SKM-1 (cell line): ENCODE results near the gene ANKRD33B.

Experiments
- DNase-seq: peaks from one replicate; lab custom pipeline; 2025; ENCODE audit not compliant: unreplicated experiment; lab: John Stamatoyannopoulos, UW

The ANKRD33B gene

DNA sequence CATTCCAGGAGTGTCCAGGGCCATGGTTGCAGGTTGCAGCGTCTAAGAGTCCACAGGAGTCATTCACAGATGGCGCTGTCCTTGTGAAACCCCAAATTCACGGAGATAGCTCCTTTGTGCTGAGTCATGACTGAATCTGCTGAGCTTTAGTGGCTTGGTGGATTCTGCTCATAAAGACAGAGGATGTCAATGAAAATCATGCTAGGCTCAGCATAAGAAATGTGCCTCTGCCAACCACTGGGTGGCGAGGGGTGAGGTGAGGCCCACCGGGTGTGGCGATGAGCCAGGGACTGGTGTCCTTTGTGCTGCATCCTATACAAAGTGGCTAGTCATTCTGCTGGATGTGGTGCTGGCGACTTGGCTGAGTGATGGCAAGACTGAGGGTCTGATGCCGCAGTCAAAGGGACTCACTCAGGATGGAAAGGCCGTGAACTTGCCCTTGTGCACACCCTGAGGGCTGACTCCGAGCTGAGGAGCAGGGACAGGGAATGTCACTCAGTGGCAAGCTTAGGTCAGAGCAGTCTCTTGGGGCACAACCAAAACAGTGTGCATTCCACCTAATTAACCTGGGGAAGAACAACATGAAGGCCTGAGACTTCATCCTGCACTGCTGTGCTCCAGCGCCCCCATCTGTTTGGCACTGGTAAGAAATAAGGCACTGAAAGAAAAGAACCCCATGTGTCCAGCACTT, 125.7 kb downstream of the ANKRD33B start:
- no peak for DNase-seq

DNA sequence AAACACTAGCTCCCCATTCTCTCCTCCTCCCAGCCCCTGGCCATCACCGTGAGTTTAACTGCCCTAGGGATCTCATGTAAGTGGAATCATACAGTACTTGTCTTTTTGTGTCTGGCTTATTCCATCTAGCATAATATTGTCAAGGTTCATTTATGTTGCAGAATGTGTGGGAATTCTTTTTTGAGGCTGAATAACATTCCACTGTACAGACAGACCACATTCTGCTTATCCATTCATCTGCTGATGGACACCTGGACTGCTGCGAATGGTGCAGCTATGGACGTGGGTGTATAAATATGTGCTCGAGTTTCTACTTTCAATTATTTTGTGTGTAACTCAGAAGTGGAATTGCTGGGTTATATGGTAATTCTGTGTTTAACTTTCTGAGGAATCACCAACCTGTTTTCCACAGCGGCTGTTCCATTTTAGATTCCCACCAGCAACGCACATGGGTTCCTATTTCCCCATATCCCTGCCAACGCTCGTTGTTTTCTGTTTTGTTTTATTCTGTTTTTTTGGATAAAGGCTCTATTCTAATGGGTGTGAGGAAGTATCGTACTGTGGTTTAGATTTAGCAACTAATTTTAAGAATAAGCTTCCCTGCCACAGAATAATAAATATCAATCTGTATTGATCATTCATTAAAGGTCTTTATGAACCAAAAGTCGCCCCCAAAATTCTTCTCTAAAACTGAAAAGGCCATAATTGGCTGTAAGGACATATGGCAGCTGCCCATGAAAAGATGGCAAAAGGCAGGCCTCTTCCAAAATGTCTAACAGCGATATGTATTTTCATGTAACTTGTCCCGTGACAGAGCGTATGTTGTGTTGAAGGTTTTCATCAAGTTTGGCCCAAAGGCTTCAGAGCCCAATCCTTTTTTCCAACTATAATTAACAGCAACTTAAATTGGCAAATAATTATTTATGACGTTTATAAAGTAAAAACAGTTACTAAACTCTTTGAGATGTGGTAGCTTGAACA, 126.9 kb downstream of the ANKRD33B start:
- DNase-seq, result no peak

DNA sequence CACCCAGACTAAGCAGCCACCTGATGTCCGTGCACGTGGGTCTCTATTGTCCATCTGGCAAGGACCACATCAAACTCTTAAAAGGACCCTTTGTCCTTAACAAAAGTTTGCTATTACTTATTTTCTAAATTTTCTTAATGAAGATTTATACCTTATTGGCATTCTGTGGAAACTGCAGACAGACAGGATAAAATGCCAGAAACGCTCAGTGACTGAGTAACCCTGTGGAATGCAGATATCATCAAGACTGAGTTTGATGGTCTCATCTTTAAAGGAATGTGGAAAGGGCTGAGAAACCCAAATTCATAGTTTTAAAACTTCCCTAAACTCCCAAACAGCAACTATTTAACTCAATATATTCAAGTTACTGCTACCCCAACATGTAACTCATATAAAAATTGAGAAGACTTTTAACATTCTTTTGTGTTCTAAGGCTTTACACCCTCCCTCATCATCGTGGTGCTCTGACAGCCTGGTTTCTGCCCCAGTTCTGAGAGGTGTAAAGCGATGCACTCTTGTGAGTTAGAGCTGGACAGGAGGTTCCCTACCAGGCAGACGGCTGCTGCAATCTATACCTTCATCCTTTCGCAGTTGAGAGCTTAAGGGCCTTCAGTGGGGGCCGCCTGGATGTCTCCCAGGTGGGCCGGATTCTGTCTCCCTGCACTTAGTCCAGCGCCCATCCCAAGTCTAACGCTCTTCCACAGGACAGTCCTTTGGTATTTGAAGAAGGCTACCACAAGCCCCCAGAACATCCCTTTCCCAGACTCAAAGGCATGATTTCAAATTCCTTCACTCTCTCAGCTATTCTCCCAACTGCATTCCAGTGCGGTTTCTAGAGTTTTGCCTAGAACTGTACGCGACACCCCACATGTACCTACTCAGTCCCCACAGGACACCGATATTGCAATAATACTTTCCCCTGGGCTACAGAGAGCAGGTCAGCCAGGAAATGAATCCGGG, 128.2 kb downstream of the ANKRD33B start:
- DNase-seq, result no peak

DNA sequence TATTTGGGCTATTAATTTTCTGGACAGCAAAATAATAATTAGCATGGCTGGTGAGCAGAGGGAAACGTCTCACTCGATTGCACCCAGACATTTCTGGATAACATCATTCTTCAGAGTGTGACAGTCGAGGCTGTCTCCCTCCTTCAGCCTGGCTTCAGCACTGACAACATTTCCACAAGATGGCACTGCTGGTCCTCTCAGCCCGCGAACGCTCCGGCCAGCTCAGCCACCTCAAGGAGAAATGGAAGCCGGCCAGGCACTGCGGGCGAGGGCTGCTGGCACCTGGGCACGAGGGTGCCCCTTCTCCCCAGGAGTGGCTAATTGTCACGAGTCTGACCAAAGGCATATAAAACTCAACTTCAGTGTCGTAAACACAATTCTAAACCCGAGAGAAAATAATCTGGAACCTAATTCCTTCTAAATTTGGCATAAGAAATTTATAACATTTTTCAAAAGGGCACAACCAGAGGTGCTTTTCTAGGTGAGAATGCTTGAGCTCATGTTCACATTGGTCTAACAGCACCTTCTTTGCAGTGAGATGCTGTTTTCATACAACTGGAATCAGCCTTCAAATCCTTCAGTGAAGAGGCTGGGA, 131.3 kb downstream of the ANKRD33B start:
- DNase-seq, result no peak

DNA sequence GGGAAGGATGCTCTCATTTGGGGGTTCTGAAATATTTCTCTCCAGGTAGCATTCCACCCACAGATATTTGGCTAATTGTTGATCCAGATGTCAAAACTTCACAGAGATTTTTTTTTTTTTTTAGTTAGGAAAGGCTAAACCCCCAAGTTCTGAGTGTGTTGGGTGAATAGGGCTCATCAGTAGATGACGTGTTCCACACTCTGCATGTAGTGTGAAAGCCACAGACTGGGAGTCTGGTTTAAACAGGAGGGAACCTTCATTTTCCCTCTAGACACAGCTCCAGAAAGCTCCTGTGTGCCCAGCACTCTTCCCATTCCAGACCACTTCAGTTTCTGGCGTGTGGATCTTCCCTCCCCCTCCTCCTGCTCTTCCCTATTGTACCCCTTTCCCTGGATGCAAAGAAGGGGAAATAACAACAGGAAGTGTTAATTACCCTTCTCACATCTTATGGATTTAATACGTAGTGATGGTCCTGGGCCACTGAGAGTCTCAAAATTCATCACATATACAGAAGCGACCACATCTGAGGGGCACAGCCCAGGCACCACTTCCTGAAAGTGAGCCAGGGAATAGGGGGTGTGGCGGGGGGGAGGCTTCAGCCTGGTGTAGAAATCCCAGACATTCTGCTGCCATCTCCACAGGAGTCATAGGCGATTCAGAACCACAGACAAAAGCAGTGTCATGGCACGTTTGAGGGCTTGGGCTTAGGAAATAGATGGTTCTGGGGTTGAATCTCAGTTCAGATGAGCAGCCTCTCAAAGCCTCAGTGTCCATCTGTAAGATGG, 132.1 kb downstream of the ANKRD33B start:
- no peak for DNase-seq

DNA sequence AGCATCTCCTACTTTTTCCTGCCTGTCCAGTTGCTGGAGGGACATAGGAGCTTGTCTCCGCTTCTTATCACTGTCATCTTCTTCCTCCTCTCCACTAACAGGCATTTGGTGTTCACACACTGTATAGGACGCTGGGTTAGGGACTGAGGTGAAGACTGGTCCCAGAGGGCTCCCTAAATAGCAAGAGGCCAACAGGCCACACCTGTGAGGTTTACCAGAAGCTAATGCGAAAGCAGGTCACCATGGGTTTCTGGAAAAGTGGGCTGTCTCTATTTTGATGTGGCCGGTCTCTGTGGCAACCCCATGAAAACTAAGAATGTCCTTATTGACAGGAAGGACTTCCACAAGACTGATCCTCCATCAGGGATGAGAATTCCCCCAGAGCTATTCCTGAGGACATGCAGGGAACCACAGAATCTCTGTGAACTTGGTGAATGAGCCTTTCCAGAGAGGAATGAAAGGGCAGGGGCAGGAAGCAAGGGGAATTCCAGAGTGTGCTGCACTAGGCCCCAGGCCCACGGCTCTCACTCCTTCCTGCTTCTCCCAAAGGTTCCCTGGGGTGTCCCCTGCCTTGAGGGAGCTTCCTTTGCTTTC, 135.5 kb downstream of the ANKRD33B start:
- DNase-seq, result no peak

DNA sequence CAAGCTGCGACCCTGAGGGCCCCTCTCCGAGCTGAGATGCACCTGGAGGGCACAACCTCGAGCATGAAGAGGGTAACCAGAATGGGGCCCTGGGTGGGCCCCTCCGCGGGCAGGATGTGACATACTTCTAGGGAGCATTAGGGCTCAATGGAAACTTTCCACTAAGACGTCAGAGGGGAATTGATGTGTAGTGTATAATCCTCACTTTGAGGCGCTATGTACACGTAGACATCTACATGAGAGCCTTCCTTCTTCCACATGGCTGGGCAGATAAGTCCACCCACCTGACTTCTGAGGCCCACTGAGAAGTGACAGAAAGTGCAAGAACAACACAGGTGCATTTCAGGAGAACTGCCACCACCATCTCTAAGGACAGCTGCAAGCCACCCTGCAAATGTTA, 136.1 kb downstream of the ANKRD33B start:
- no peak for DNase-seq

DNA sequence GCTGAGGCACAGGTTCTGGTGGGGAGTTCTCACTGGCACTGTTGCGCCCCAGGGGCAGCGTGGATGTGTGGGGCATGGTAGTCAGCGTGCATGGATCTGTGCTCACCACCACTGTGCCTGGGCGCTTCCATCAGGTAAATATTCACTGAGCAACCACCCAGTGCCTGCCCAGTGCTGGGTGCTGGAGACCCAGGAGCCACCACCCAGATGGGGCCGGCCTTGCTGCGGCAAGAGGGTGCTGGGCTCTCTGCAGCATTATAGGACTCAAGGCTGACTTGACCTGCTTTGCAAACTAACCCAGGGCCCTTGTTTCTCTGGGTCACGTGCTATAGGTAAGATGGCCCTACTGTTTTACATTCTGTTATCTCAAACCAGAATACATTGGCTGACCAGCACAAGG, 136.6 kb downstream of the ANKRD33B start:
- DNase-seq, result no peak

DNA sequence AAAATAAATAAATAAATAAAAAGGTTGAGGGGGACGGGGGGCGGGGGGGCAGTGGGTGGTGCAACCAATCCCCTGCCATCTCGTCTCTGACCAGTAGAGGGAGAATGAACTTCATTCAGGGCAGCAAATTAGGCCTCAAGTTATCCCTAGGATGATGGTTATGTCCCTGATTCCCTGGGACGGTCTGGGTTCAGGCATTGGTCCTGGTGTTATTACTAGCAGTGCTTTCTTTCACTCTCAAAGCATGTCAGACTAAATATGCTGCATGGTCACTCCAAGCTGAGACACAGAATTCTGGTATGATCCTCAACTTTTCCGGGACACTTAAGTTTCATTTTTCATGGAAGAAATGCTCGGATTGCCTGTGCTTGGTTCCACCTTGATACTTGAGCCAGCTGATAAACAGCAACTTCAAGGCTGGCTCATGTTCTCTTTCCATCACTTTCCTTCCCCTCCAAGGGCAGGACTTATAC, 137.7 kb downstream of the ANKRD33B start:
- DNase-seq, result peak; percentile 10

DNA sequence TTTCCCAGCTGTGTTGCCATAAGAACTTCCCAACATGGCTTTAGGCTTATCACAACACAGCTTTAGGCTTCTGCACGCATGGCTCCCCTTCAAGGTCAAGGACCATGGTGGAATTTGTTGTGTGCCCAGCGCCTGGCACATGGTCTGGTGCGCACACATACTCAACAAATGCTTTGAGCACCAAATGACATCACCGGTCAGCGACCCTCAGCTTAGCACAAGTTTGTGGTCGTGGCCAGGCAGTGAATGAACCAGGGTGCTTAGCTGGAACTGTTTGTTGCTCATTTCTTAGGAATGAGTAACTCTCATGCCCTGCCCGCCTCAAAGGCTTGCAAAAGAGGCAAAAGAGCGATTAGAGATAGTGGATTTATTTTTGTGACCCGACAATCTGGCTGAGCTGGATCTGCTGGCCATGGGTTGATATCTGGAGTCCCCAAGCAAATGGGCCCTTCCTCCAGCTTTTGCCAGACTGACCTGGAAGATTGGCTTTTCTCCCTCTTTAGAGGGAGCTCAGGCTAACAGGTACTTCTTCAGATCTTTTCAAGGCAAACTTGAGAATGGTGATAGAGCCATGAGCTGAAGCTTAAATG, 138.3 kb downstream of the ANKRD33B start:
- no peak for DNase-seq

DNA sequence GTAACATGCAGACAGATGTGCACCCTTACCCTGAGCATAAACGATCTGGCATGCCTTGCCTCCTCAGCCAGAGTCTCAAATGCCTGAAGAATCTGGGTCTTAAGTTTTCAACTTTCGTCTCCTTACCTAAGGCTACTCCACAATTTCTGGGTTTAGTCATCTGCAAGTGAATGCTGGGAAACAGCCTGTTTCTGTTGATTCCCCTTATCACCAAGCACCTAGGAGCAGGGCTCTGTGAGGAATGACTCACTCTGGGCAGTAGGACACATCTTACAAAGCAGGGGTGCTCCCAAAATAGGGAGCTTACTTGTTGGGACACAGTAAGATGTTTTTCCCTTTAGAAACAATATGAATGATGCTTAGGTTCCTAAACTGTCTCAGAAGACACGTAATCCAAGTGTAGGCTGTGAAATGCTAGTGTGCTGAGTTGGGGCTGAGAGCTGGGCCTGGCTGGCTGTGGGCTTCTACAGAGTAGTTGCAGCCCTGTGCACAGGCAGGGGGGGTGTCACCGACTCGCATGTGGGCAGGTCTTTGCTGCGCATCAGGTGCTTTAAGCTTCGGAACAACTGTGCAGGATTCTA, 139.1 kb downstream of the ANKRD33B start:
- DNase-seq, result no peak

DNA sequence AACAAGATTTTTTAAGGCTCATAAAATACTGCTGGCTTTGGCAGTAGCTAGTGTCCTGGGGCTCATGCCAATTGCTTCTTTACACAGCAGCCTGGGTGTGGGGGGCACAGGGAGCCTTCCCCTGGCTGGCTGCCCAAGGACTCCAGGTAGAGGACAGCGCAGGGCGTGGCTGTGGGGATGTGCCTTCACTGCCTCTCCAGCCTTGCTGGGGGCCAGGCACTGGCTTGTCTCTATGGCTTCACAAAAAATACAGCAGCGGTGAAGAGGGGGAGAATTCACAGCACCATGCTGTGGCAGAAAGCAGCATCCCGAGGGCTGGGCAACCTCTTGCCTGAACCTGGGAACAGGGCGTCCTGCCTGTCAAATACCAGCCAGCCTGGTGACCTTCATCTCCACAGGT, 139.8 kb downstream of the ANKRD33B start:
- no peak for DNase-seq

DNA sequence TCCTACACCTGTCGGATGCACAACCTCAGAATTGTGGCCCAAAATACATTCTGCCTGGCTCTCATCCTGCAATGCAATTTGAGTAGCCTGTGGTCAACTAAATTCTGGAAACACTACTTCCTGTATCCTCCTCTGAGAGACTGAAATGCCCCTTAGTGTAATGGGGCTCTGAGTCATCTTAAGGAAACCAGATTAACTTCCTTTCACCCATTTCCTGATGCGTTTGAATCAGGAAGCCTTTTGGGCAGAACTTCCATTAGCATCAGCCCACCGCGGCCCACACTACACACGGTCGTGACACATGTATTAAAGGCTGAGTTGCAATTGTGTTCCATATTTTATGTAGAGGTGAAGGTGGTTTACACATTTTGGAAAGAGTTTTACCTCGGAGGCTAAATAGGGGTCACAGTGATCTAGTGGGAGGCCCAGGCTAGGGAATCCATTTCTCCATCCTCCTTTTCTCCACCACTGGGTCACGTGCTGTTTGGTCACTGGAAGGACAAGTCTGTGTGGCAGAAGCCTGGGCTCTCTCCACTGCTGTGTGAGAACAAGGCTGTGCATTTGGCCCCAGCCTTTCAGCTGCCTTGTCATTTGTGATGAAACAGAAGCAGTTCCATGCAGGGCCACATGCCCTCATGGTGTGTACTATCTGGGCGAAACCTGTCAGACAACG, 141.2 kb downstream of the ANKRD33B start:
- peak; percentile 74 for DNase-seq

DNA sequence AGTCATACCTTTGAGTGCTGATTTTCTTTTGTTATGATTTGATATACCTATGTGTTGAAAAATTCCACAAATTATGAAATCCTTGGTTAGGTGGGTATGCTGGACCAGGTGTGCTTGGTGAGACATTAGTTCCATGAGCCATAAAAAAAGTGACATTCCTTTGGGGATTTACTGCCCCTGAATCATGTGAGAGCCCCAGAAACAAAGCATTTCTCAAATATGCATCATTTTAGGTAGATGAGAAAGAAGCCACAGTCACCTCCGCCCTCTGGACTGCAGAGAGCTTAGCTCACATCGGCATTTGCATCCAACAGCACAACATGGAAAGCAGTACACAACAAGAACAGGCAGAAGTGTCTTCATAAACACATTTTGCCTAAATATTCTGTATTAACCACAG, 141.9 kb downstream of the ANKRD33B start:
- no peak for DNase-seq

DNA sequence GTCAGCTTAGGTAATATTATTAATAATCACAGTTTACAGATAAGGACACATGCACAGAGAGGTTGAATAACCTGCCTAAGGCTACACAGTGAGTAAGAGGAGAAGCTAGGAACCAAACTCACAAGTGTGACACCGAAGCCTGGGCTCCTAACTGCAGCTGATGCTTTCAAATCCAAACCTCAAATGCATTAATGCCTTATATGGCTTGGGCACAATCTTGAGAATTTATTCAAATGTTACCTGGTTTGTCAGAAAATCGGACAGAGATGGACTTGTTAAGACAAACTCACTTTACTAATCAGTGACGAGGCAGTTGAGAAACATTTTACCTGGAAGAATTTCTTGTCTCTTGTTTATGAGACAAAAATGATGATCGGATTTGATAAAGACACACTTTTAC, 142.5 kb downstream of the ANKRD33B start:
- DNase-seq, result no peak
